KMS-11 (cell line): ENCODE data around the gene CDKN2B-AS1.
A peak's percentile ranks its signal among the peaks of the same experiment; 100 is the strongest.

Experiments used
- H2AFZ ChIP-seq: fragments of 200-600 bp; sonication (generic); 2 replicates; pipeline ENCODE4 v1.6.1; 2016; ENCODE audit warnings: antibody characterized with exemption, mixed run types, low read depth
- H3K27ac ChIP-seq: fragments of 200-600 bp; sonication (generic); 2 replicates; pipeline ENCODE4 v1.6.1; 2016; ENCODE audit warnings: mild to moderate bottlenecking, mixed run types
- H3K27me3 ChIP-seq: fragments of 200-600 bp; sonication (generic); 2 replicates; pipeline ENCODE4 v1.6.1; 2017; ENCODE audit warnings: mild to moderate bottlenecking, low read depth, mixed run types, moderate library complexity; ENCODE audit not compliant: insufficient read depth
- H3K36me3 ChIP-seq: fragments of 200-600 bp; sonication (generic); 2 replicates; pipeline ENCODE4 v1.6.1; 2017; ENCODE audit warnings: mild to moderate bottlenecking, mixed run types; ENCODE audit not compliant: insufficient read depth
- H3K4me1 ChIP-seq: fragments of 200-600 bp; sonication (generic); 2 replicates; pipeline ENCODE4 v1.6.1; 2016; ENCODE audit warnings: mild to moderate bottlenecking, low read depth, mixed run types; ENCODE audit not compliant: poor library complexity, severe bottlenecking
- H3K4me2 ChIP-seq: fragments of 200-600 bp; sonication (generic); 2 replicates; pipeline ENCODE4 v1.7.0; 2016; ENCODE audit warnings: mild to moderate bottlenecking, mixed run types
- H3K4me3 ChIP-seq: fragments of 200-600 bp; sonication (generic); IDR thresholded peaks from 2 replicates; pipeline ENCODE4 v1.6.1; 2017; ENCODE audit warnings: low read depth, low read length, mixed read lengths; ENCODE audit not compliant: insufficient read depth
- H3K79me2 ChIP-seq: fragments of 200-600 bp; sonication (generic); 2 replicates; pipeline ENCODE4 v1.6.1; 2016; ENCODE audit warnings: low read depth, mixed run types; ENCODE audit not compliant: insufficient read depth
- H3K9ac ChIP-seq: fragments of 200-600 bp; sonication (generic); 2 replicates; pipeline ENCODE4 v1.6.1; 2016; ENCODE audit warnings: mild to moderate bottlenecking, mixed run types
- H4K20me1 ChIP-seq: fragments of 200-600 bp; sonication (generic); 2 replicates; pipeline ENCODE4 v1.6.1; 2016; ENCODE audit warnings: mild to moderate bottlenecking, mixed run types; ENCODE audit not compliant: insufficient read depth
- TF ChIP-seq, protein P1 (sequence below): fragments of 200-600 bp; sonication (generic); conservative IDR thresholded peaks from 2 replicates; pipeline ENCODE4 v1.6.1; 2017; ENCODE audit warnings: low read depth, mild to moderate bottlenecking, antibody characterized with exemption, low read length, moderate library complexity, mixed read lengths

The CDKN2B-AS1 gene

GRCh38 chr9:22008384-22008716, 13.8 kb downstream of the CDKN2B-AS1 start:
- TF ChIP-seq, protein P1, sequence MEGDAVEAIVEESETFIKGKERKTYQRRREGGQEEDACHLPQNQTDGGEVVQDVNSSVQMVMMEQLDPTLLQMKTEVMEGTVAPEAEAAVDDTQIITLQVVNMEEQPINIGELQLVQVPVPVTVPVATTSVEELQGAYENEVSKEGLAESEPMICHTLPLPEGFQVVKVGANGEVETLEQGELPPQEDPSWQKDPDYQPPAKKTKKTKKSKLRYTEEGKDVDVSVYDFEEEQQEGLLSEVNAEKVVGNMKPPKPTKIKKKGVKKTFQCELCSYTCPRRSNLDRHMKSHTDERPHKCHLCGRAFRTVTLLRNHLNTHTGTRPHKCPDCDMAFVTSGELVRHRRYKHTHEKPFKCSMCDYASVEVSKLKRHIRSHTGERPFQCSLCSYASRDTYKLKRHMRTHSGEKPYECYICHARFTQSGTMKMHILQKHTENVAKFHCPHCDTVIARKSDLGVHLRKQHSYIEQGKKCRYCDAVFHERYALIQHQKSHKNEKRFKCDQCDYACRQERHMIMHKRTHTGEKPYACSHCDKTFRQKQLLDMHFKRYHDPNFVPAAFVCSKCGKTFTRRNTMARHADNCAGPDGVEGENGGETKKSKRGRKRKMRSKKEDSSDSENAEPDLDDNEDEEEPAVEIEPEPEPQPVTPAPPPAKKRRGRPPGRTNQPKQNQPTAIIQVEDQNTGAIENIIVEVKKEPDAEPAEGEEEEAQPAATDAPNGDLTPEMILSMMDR: no peak
- Histone ChIP-seq H3K79me2 (peaks cover 51% of the 10 kb centered on the region), H3K4me2 (peak overlapping the region; percentile 71), H2AFZ (no peak overlapping the region), H3K4me3 (peak overlapping the region; percentile 66), H3K27me3 (no peaks in the 10 kb centered on the region), H3K9ac (peak overlapping the region; percentile 50; the same call in 1 of the 2 replicates), H3K27ac (peak overlapping the region; percentile 67; the same call in 1 of the 2 replicates), H3K36me3 (no peaks in the 10 kb centered on the region), H3K4me1 (peaks cover 56% of the 10 kb centered on the region), H4K20me1 (no peaks in the 10 kb centered on the region)

DNA sequence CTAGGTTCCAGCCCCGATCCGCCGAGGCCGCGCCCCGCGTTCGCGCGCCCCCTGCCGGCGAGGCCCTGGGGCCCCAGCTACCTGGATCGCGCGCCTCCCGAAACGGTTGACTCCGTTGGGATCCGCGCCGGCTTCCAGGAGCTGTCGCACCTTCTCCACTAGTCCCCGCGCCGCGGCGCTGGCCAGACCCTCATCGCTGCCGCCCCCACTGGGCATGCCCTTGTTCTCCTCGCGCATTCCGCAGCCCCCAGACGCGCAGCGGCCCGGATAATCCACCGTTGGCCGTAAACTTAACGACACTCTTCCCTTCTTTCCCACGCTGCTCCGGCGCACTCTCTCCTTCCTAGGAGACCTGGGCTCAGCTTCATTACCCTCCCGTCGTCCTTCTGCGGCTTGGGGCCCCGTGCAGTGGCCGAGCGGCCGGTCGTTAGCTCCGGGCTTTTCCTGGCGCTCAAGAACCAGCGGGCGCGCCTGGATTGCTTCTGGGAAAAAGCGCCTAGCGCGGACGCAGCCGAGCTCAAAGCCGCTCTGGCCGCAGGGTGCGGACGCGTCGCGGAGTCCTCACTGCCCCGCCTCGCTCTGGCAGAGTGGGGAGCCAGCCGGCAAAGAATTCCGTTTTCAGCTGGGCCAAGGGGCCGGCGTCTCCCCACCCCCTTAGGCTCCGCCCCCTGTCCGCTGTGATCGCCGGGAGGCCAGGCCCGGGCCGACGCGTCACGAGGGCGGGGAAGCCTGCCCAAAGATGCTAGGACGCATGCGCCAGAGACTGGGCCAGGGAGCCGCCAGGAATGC, 14.3 kb downstream of the CDKN2B-AS1 start, which contains the start of gene CDKN2B:
TSS of gene CDKN2B (minus strand) at position 589 of the 789 bp plus-strand sequence. CDS start at position 237, 352 bp downstream.
- Histone ChIP-seq H4K20me1 (no peaks in the 10 kb centered on the region), H2AFZ (peak within 1 kb of the TSS; percentile 51), H3K4me3 (peak within 1 kb of the TSS; percentile 66), H3K79me2 (peaks cover 45% of the 10 kb centered on the region), H3K27me3 (no peaks in the 10 kb centered on the region), H3K27ac (peak within 1 kb of the TSS; percentile 67), H3K36me3 (no peaks in the 10 kb centered on the region), H3K4me2 (peak within 1 kb of the TSS; percentile 71), H3K4me1 (peaks cover 51% of the 10 kb centered on the region), H3K9ac (peak within 1 kb of the TSS; percentile 50; the same call in 1 of the 2 replicates)
- TF ChIP-seq, protein P1: peak; percentile 92

DNA sequence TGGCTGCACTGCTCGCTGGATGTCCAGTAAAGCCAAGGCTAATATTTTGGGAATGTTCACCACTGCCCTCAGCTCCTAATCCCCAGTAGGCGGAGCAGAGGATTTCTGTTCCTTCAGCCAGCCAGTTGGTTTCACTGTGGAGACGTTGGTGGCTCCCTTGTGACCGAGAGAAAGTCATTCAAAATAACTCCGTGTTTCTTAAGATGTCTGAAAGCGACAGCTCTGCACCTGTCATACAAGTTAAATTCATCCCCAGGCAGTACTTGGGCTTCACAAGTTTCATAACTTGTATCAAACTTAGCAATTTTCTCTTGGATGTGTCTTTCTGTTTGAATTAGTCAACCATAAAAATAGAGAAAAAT, 14.9 kb downstream of the CDKN2B-AS1 start:
- peaks cover 46% of the 10 kb centered on the region for H3K4me1 ChIP-seq
- peak overlapping the region; percentile 41; the same call in 1 of the 2 replicates for H3K27ac ChIP-seq

GRCh38 chr9:22010866-22011625, 16.5 kb downstream of the CDKN2B-AS1 start:
- Histone ChIP-seq H3K27ac (0 out of 2 replicates have a peak overlapping the region, but pooled peaks have one; percentile 7), H3K4me1 (peaks cover 39% of the 10 kb centered on the region), H3K27me3 (no peaks in the 10 kb centered on the region), H3K36me3 (no peaks in the 10 kb centered on the region), H3K4me3 (no peak overlapping the region), H2AFZ (no peak overlapping the region), H4K20me1 (no peaks in the 10 kb centered on the region), H3K9ac (no peak overlapping the region), H3K79me2 (peaks cover 24% of the 10 kb centered on the region; the same call in 1 of the 2 replicates), H3K4me2 (no peak overlapping the region; the same call in 1 of the 2 replicates)
- TF ChIP-seq, protein P1: no peak

More for the DNA sequence above, 14.9 kb downstream of the CDKN2B-AS1 start:
- no peaks in the 10 kb centered on the region for H4K20me1 ChIP-seq
- peaks cover 39% of the 10 kb centered on the region for H3K79me2 ChIP-seq
- TF ChIP-seq, protein P1: no peak
- H3K4me2 ChIP-seq: peak overlapping the region; percentile 71
- H3K4me3 ChIP-seq: peak overlapping the region; percentile 66
- peak overlapping the region; percentile 46 for H2AFZ ChIP-seq
- H3K36me3 ChIP-seq: no peaks in the 10 kb centered on the region
- no peaks in the 10 kb centered on the region for H3K27me3 ChIP-seq
- H3K9ac ChIP-seq: peak overlapping the region; percentile 50; the same call in 1 of the 2 replicates
